ENCODE data around the gene ANKS1B.

The ANKS1B gene

GRCh38 chr12:99974146-99974545, 10.6 kb downstream of the ANKS1B start:
- ATAC-seq = no peak
- TF ChIP-seq ZC3H10 (CRISPR knock-in tag; IDR thresholded peaks at IDR 0.05) = no peak
- no peak for TF ChIP-seq ISL1 (CRISPR knock-in tag; IDR thresholded peaks at IDR 0.05)
- no peak for TF ChIP-seq TOX (CRISPR knock-in tag; IDR thresholded peaks at IDR 0.05; ENCODE audit: borderline replicate concordance)
- TF ChIP-seq CSDC2 (CRISPR knock-in tag; IDR thresholded peaks at IDR 0.05) = no peak
- TF ChIP-seq ARNTL (CRISPR knock-in tag; IDR thresholded peaks at IDR 0.05; ENCODE audit: borderline replicate concordance, low read depth) = no peak
- no peak for TF ChIP-seq TSHZ2 (CRISPR knock-in tag; IDR thresholded peaks at IDR 0.05)
- no peak for TF ChIP-seq TCF4 (CRISPR knock-in tag; IDR thresholded peaks at IDR 0.05; ENCODE audit: borderline replicate concordance)
- TF ChIP-seq PPARA (CRISPR knock-in tag; IDR thresholded peaks at IDR 0.05; ENCODE audit: borderline replicate concordance) = no peak
- TF ChIP-seq GLIS3 (CRISPR knock-in tag; IDR thresholded peaks at IDR 0.05) = no peak

- no peak for ATAC-seq
- TF ChIP-seq GLIS3 (CRISPR knock-in tag; IDR thresholded peaks at IDR 0.05) = no peak
- no peak for TF ChIP-seq PATZ1 (CRISPR knock-in tag; IDR thresholded peaks at IDR 0.05; ENCODE audit: borderline replicate concordance)
- no peak for TF ChIP-seq ARNTL (CRISPR knock-in tag; IDR thresholded peaks at IDR 0.05; ENCODE audit: borderline replicate concordance, low read depth)
- TF ChIP-seq CREB5 (CRISPR knock-in tag; IDR thresholded peaks at IDR 0.05; ENCODE audit: low read depth) = no peak
- TF ChIP-seq POU6F1 (CRISPR knock-in tag; IDR thresholded peaks at IDR 0.05; ENCODE audit: borderline replicate concordance, low read depth) = no peak
- no peak for TF ChIP-seq ZNF70 (CRISPR knock-in tag; IDR thresholded peaks at IDR 0.05)
- TF ChIP-seq ZNF8 (CRISPR knock-in tag; IDR thresholded peaks at IDR 0.05) = no peak
- TF ChIP-seq TOX (CRISPR knock-in tag; IDR thresholded peaks at IDR 0.05; ENCODE audit: borderline replicate concordance) = no peak
- no peak for TF ChIP-seq ZNF565 (CRISPR knock-in tag; conservative IDR thresholded peaks at IDR 0.05; ENCODE audit: low read depth)
- no peak for TF ChIP-seq CSDC2 (CRISPR knock-in tag; IDR thresholded peaks at IDR 0.05)
- TF ChIP-seq ESRRG (CRISPR knock-in tag; IDR thresholded peaks at IDR 0.05) = no peak
These were observed 18.3 kb downstream of the ANKS1B start for GRCh38 chr12:99966429-99966828.

GRCh38 chr12:99960311-99960710, 24.4 kb downstream of the ANKS1B start:
- TF ChIP-seq CSDC2 (CRISPR knock-in tag; IDR thresholded peaks at IDR 0.05) = no peak
- TF ChIP-seq TCF4 (CRISPR knock-in tag; IDR thresholded peaks at IDR 0.05; ENCODE audit: borderline replicate concordance) = no peak
- TF ChIP-seq OSR1 (CRISPR knock-in tag; IDR thresholded peaks at IDR 0.05) = no peak
- TF ChIP-seq ARNTL (CRISPR knock-in tag; IDR thresholded peaks at IDR 0.05; ENCODE audit: borderline replicate concordance, low read depth) = no peak
- TF ChIP-seq TSHZ2 (CRISPR knock-in tag; IDR thresholded peaks at IDR 0.05) = no peak
- no peak for TF ChIP-seq BACH2 (CRISPR knock-in tag; IDR thresholded peaks at IDR 0.05; ENCODE audit: borderline replicate concordance)
- no peak for TF ChIP-seq PATZ1 (CRISPR knock-in tag; IDR thresholded peaks at IDR 0.05; ENCODE audit: borderline replicate concordance)
- no peak for TF ChIP-seq ZC3H10 (CRISPR knock-in tag; IDR thresholded peaks at IDR 0.05)
- no peak for TF ChIP-seq TOX (CRISPR knock-in tag; IDR thresholded peaks at IDR 0.05; ENCODE audit: borderline replicate concordance)
- no peak for TF ChIP-seq RARB (CRISPR knock-in tag; IDR thresholded peaks at IDR 0.05)
- TF ChIP-seq CREB5 (CRISPR knock-in tag; IDR thresholded peaks at IDR 0.05; ENCODE audit: low read depth) = no peak
- TF ChIP-seq ISL1 (CRISPR knock-in tag; IDR thresholded peaks at IDR 0.05) = no peak
- no peak; the same call in 2 of the 3 replicates for ATAC-seq
